Panc1 (cell line): ENCODE measurements around the gene ARHGAP8. TPM values are rescaled to one million over a fixed set of nuclear protein-coding genes. Genes with fewer than 3 reads are reported as not detected.

ENCODE experiments used
- ATAC-seq: fragments of 200-7000 bp; cut with Tn5 transposase; 2 replicates; pipeline ENCODE4 v1.9.1; 2020; ENCODE audit warnings: mild to moderate bottlenecking, moderate library complexity
- BruUV-seq: library from RNA; stranded (reverse); fragments of 400-500 nt; replicated peaks from 2 replicates; lab custom pipeline; 2021; lab: Mats Ljungman, UMichigan
- CTCF ChIA-PET: fragments of 300-600 bp; sonication (Branson Sonifier 250); formaldehyde crosslinking; loops from one replicate; lab custom pipeline; 2022; ENCODE audit warnings: antibody characterized with exemption; lab: Charles Lee
- POLR2A ChIA-PET: fragments of 300-600 bp; sonication (Branson Sonifier 250); formaldehyde crosslinking; loops from one replicate; lab custom pipeline; 2022; ENCODE audit warnings: antibody characterized with exemption; lab: Charles Lee
- DNase-seq: peaks from one replicate; pipeline ENCODE4 v3.0.0-alpha.2; 2010; ENCODE audit warnings: low read depth, low spot score
- H3K27ac ChIP-seq: 2 replicates; pipeline ENCODE4 v1.5.1; 2011; ENCODE audit warnings: mild to moderate bottlenecking, low read length, inconsistent platforms
- H3K27me3 ChIP-seq: fragments of 200-500 bp; sonication (Bioruptor generic); 2 replicates; pipeline ENCODE4 v1.6.0; 2014; ENCODE audit warnings: low read length, inconsistent platforms; ENCODE audit not compliant: control insufficient read depth, insufficient read depth
- H3K36me3 ChIP-seq: fragments of 200-500 bp; sonication (Bioruptor generic); 2 replicates; pipeline ENCODE4 v1.5.1; 2014; ENCODE audit warnings: inconsistent platforms, mild to moderate bottlenecking, low read length, moderate library complexity; ENCODE audit not compliant: control insufficient read depth, insufficient read depth
- H3K4me1 ChIP-seq: 2 replicates; pipeline ENCODE4 v1.5.1; 2011; ENCODE audit warnings: inconsistent platforms, mild to moderate bottlenecking, low read length, moderate library complexity; ENCODE audit not compliant: control insufficient read depth, insufficient read depth
- H3K4me3 ChIP-seq, 2 experiments: 2 replicates each; pipeline ENCODE4 v1.5.1; 2011 to 2012; ENCODE audit warnings: low read depth in 2 of 2, low read length in 2 of 2, mild to moderate bottlenecking in 2 of 2, inconsistent platforms in 1 of 2, moderate library complexity in 1 of 2
- H3K9me3 ChIP-seq: fragments of 200-500 bp; sonication (Bioruptor generic); 2 replicates; pipeline ENCODE4 v1.5.1; 2014; ENCODE audit warnings: low read depth, mild to moderate bottlenecking, inconsistent platforms, low read length, moderate library complexity; ENCODE audit not compliant: control insufficient read depth, insufficient read depth
- CTCF ChIP-seq: fragments of 450-650 bp; IDR thresholded peaks from 2 replicates; pipeline ENCODE4 v1.5.1; 2017; ENCODE audit warnings: mild to moderate bottlenecking
- POLR2AphosphoS5 ChIP-seq: IDR thresholded peaks from 2 replicates; pipeline ENCODE4 v1.6.1; 2012; ENCODE audit warnings: mild to moderate bottlenecking, low read depth, low read length, moderate library complexity
- REST ChIP-seq, 2 experiments: IDR thresholded peaks; 2 replicates each; pipeline ENCODE4 v1.6.1; 2011 to 2012; ENCODE audit warnings: low read depth in 2 of 2, control low read depth in 1 of 2, low read length in 1 of 2, mild to moderate bottlenecking in 1 of 2, moderate library complexity in 1 of 2; ENCODE audit not compliant: insufficient read depth in 1 of 2
- SIN3A ChIP-seq: IDR thresholded peaks from 2 replicates; pipeline ENCODE4 v1.6.1; 2012; ENCODE audit warnings: low read depth, mild to moderate bottlenecking, low read length, moderate library complexity, borderline replicate concordance; ENCODE audit not compliant: insufficient read depth
- TCF7L2 ChIP-seq: IDR thresholded peaks from 2 replicates; pipeline ENCODE4 v1.6.1; 2011; ENCODE audit warnings: mild to moderate bottlenecking, low read depth, low read length, inconsistent platforms
- in situ Hi-C: cut with HindIII; loops from 2 replicates; pipeline ENCODE4 v1.10.0; 2016; ENCODE audit warnings: low sequenced_read_pairs, low pct_unique_long_range_greater_than_20kb
- intact Hi-C: fragments of 100-400 bp; cut with micrococcal nuclease; formaldehyde crosslinking; loops from one replicate; pipeline ENCODE4 v1.10.0; 2022; ENCODE audit not compliant: unreplicated experiment
- total RNA-seq: library from RNA; stranded (reverse); gene quantifications from one replicate; pipeline ENCODE4 v1.2.1, GENCODE V29; 2021; ENCODE audit not compliant: unreplicated experiment

ARHGAP8 gene
- total RNA-seq, 1 experiment from 2014 or later = 9.2 TPM

- Histone ChIP-seq H3K27ac (no peak overlapping the region), H3K9me3 (no peaks in the 10 kb centered on the region), H3K4me3 (no peak overlapping the region), H3K27me3 (no peaks in the 10 kb centered on the region), H3K4me1 (no peaks in the 10 kb centered on the region), H3K36me3 (no peaks in the 10 kb centered on the region)
- no peak for DNase-seq
- no TSS peak for BruUV-seq
- CTCF ChIA-PET = interaction anchor here (0.6 to 0.9 kb wide), 2 partner anchors 240 to 276 kb away, joined by 5 to 6 read pairs; no protein-coding TSS in a partner anchor
- POLR2A ChIA-PET = no interaction called here
- intact Hi-C loops (loop anchor here (5.0 to 10.0 kb wide), 2 partner anchors 145 to 272 kb away; no protein-coding TSS in a partner anchor), in situ Hi-C loops (no loop called here)
- peak; percentile 26 for ATAC-seq
- no peak for TF ChIP-seq TCF7L2
- no peak for TF ChIP-seq SIN3A
- TF ChIP-seq POLR2AphosphoS5 = no peak
- TF ChIP-seq CTCF = no peak
- TF ChIP-seq REST (IDR thresholded peaks at IDR 0.05; ENCODE audit: insufficient read depth in 1 of 2, low read depth in 2 of 2, low read length in 1 of 2) = no peak
Measured at GRCh38 chr22:44819966-44820631, 67.7 kb downstream of the ARHGAP8 start.

GRCh38 chr22:44821741-44822475 is 69.5 kb downstream of the ARHGAP8 start:
- CTCF ChIA-PET = no interaction called here
- intact Hi-C loops (loop anchor here (5.0 to 10.0 kb wide), 2 partner anchors 143 to 270 kb away; no protein-coding TSS in a partner anchor), in situ Hi-C loops (no loop called here)
- POLR2A ChIA-PET = no interaction called here
- Histone ChIP-seq H3K4me1 (no peaks in the 10 kb centered on the region), H3K36me3 (no peaks in the 10 kb centered on the region), H3K4me3 (no peak overlapping the region), H3K9me3 (no peaks in the 10 kb centered on the region), H3K27ac (no peak overlapping the region), H3K27me3 (no peaks in the 10 kb centered on the region)
- no peak for TF ChIP-seq TCF7L2
- TF ChIP-seq SIN3A = no peak
- TF ChIP-seq POLR2AphosphoS5 = no peak
- TF ChIP-seq REST (IDR thresholded peaks at IDR 0.05; ENCODE audit: insufficient read depth in 1 of 2, low read depth in 2 of 2, low read length in 1 of 2) = no peak
- no peak for TF ChIP-seq CTCF
- DNase-seq (no peak), ATAC-seq (no peak)
- no TSS peak for BruUV-seq
